B cell (primary cell): ENCODE measurements around the gene ETS1.

Source experiments
- EZH2 ChIP-seq: IDR thresholded peaks from 2 replicates; pipeline ENCODE4 v1.6.1; 2012; ENCODE audit warnings: borderline replicate concordance, low read depth, mild to moderate bottlenecking, moderate library complexity, low read length; ENCODE audit not compliant: insufficient read depth, poor library complexity, severe bottlenecking
- TF ChIP-seq, protein P1 (sequence below): fragments of 200-600 bp; IDR thresholded peaks from one replicate; pipeline ENCODE4 v1.8.0; 2022; ENCODE audit warnings: antibody characterized with exemption, mild to moderate bottlenecking

DNA sequence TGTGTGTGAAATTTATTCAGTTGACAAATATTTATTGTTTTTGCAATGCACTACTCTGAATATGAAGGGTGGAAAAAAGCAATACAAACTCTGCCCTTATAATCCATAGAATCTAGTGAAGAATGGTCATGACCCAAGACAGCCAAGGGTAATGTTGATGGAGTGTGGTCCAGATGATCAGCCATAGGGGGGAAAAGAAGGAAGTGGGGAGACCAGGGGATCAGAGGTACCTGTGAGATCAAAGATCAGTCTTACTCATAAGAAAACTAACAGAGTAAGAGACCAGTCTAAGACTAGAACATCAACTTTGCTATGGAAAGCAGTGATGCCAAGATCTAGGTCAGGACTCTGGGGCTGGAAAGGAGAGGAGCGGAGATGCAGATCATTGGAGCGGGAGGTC lies 47.0 kb upstream of the ETS1 start:
- TF ChIP-seq, protein P1, sequence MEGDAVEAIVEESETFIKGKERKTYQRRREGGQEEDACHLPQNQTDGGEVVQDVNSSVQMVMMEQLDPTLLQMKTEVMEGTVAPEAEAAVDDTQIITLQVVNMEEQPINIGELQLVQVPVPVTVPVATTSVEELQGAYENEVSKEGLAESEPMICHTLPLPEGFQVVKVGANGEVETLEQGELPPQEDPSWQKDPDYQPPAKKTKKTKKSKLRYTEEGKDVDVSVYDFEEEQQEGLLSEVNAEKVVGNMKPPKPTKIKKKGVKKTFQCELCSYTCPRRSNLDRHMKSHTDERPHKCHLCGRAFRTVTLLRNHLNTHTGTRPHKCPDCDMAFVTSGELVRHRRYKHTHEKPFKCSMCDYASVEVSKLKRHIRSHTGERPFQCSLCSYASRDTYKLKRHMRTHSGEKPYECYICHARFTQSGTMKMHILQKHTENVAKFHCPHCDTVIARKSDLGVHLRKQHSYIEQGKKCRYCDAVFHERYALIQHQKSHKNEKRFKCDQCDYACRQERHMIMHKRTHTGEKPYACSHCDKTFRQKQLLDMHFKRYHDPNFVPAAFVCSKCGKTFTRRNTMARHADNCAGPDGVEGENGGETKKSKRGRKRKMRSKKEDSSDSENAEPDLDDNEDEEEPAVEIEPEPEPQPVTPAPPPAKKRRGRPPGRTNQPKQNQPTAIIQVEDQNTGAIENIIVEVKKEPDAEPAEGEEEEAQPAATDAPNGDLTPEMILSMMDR: no peak
- no peak for TF ChIP-seq EZH2
